Activated naive CD4-positive, alpha-beta T cell treated with anti-CD3 and anti-CD28 coated beads for 36 hours (primary cell): Measurements from ENCODE around the gene NBEAL2. TPM values are rescaled to one million over a fixed set of nuclear protein-coding genes. Genes with fewer than 3 reads are reported as not detected.

Experiments
- CTCF ChIA-PET: fragments of 350-600 bp; sonication (Branson Sonifier 250); formaldehyde crosslinking; loops from one replicate; lab custom pipeline; 2021; ENCODE audit warnings: antibody characterized with exemption; lab: Charles Lee
- DNase-seq: peaks from one replicate; pipeline ENCODE4 v3.0.0-alpha.2; 2020
- H3K27ac Mint-ChIP-seq: one replicate; pipeline ENCODE4 v1.8.0; 2021; ENCODE audit warnings: mild to moderate bottlenecking, mixed read lengths
- H3K27me3 Mint-ChIP-seq: one replicate; pipeline ENCODE4 v1.8.0; 2021; ENCODE audit warnings: low read depth, mixed read lengths
- H3K36me3 Mint-ChIP-seq: one replicate; pipeline ENCODE4 v1.8.0; 2021; ENCODE audit warnings: low read depth, mixed read lengths
- H3K4me1 Mint-ChIP-seq: one replicate; pipeline ENCODE4 v1.8.0; 2021; ENCODE audit warnings: low read depth, mixed read lengths
- H3K4me3 Mint-ChIP-seq: one replicate; pipeline ENCODE4 v1.8.0; 2021; ENCODE audit warnings: mild to moderate bottlenecking, moderate library complexity, mixed read lengths
- H3K9me3 Mint-ChIP-seq: one replicate; pipeline ENCODE4 v1.8.0; 2021; ENCODE audit warnings: mixed read lengths
- intact Hi-C: fragments of 100-400 bp; cut with micrococcal nuclease; formaldehyde crosslinking; loops from one replicate; pipeline ENCODE4 v1.15.1; 2023
- total RNA-seq, 2 experiments: library from RNA; stranded (reverse); gene quantifications; one replicate each; pipeline ENCODE4 v1.2.3, GENCODE V29; 2021

The NBEAL2 gene
- total RNA-seq, 2 experiments from 2014 or later = 85.0 to 92.4 TPM

DNA sequence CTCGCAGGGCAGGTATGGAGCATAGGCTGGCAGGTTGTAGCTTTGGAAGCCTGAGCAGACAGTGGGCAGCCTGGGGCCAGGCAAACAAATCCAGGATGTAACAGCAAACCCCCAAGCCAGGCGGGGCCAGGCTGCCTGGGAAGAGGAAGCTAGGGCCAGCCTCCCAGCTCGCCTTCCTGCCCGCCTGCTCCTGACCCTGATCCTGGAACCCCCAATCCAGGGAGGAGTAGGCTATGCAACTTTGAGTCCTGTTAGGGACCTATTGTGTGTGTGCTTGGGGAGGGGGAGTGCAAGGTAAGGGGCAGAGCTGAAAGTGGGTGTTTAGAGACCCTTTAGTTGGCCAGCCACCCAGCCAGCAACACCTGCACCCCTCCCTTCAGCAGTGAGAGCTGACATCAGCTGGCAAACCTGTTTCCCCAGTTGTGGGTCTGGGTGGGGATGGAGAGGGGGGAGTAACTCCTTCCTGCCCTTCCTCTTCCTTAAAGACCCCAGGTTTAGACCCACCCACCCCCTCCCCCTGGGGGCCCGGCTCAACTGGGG lies 2.5 kb downstream of the NBEAL2 start:
- Mint-ChIP-seq H3K36me3 (no peaks in the 10 kb centered on the region), H3K4me3 (no peak overlapping the region), H3K9me3 (no peaks in the 10 kb centered on the region), H3K4me1 (peaks cover 63% of the 10 kb centered on the region), H3K27me3 (no peaks in the 10 kb centered on the region), H3K27ac (no peak overlapping the region)
- CTCF ChIA-PET = interaction anchor here (1.0 kb wide), 1 partner anchor 16 kb away, joined by 3 read pairs; no protein-coding TSS in a partner anchor
- intact Hi-C loops = loop anchor here (10.0 kb wide), 1 partner anchor 287 kb away; the partner anchor contains the start of gene ALS2CL
- no peak for DNase-seq

DNA sequence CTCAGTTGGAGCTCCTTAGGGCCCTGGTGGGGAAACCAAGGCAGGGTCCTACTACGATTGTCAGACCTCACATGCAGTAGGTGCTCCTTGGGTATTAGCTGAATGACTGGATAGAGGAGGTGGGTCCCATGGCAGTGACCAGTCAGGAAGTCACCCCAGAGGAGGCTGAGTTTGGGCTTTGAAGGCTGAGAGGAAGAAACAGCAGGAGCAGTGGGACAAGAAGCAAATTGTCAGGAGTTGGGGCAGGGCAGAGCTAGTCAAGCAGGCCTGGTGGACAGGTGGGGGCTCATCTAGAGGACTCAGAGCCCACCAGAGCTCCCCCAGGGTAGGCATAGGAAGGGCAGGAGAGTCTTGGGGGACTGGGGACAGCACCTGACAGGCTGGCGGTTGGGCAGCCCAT lies 3.1 kb downstream of the NBEAL2 start:
- intact Hi-C loops = loop anchor here (10.0 kb wide), 1 partner anchor 288 kb away; the partner anchor contains the start of gene ALS2CL
- Mint-ChIP-seq H3K36me3 (no peaks in the 10 kb centered on the region), H3K27me3 (no peaks in the 10 kb centered on the region), H3K9me3 (no peaks in the 10 kb centered on the region), H3K4me1 (peaks cover 63% of the 10 kb centered on the region), H3K4me3 (no peak overlapping the region), H3K27ac (peak overlapping the region; percentile 59)
- CTCF ChIA-PET = interaction anchor here (1.0 kb wide), 1 partner anchor 15 kb away, joined by 3 read pairs; no protein-coding TSS in a partner anchor
- DNase-seq = no peak

GRCh38 chr3:46984591-46985459 lies 5.4 kb downstream of the NBEAL2 start:
- no peak for DNase-seq
- intact Hi-C loops = loop anchor here (5.0 to 10.0 kb wide), 2 partner anchors 33 to 290 kb away; partner anchors contain the start of gene ALS2CL
- Mint-ChIP-seq H3K9me3 (no peaks in the 10 kb centered on the region), H3K4me1 (peaks cover 67% of the 10 kb centered on the region), H3K36me3 (peaks cover 5% of the 10 kb centered on the region), H3K27me3 (no peaks in the 10 kb centered on the region), H3K27ac (no peak overlapping the region), H3K4me3 (no peak overlapping the region)
- CTCF ChIA-PET = no interaction called here

GRCh38 chr3:46985588-46985987 lies 6.1 kb downstream of the NBEAL2 start:
- no peaks in the 10 kb centered on the region for H3K27me3 Mint-ChIP-seq
- peaks cover 8% of the 10 kb centered on the region for H3K36me3 Mint-ChIP-seq
- peaks cover 66% of the 10 kb centered on the region for H3K4me1 Mint-ChIP-seq
- H3K4me3 Mint-ChIP-seq = no peak overlapping the region
- intact Hi-C loops = loop anchor here (5.0 to 10.0 kb wide), 2 partner anchors 33 to 291 kb away; partner anchors contain the start of gene ALS2CL
- CTCF ChIA-PET = interaction anchor here (1.1 kb wide), 1 partner anchor 13 kb away, joined by 4 read pairs; no protein-coding TSS in a partner anchor
- DNase-seq = no peak
- peak overlapping the region; percentile 89 for H3K27ac Mint-ChIP-seq
- no peaks in the 10 kb centered on the region for H3K9me3 Mint-ChIP-seq

- H3K36me3 Mint-ChIP-seq = peaks cover 8% of the 10 kb centered on the region
- no peaks in the 10 kb centered on the region for H3K9me3 Mint-ChIP-seq
- no peak overlapping the region for H3K4me3 Mint-ChIP-seq
- DNase-seq = no peak
- peak overlapping the region; percentile 89 for H3K27ac Mint-ChIP-seq
- intact Hi-C loops = loop anchor here (2.0 to 10.0 kb wide), 3 partner anchors 31 to 291 kb away; partner anchors contain the start of gene ALS2CL
- CTCF ChIA-PET = interaction anchor here (1.1 kb wide), 1 partner anchor 12 kb away, joined by 4 read pairs; no protein-coding TSS in a partner anchor
- H3K27me3 Mint-ChIP-seq = no peaks in the 10 kb centered on the region
- H3K4me1 Mint-ChIP-seq = peaks cover 61% of the 10 kb centered on the region
These were observed 6.7 kb downstream of the NBEAL2 start for GRCh38 chr3:46986055-46986730.

GRCh38 chr3:46986782-46987310 lies 7.4 kb downstream of the NBEAL2 start:
- H3K36me3 Mint-ChIP-seq = peaks cover 8% of the 10 kb centered on the region
- no peaks in the 10 kb centered on the region for H3K27me3 Mint-ChIP-seq
- peaks cover 55% of the 10 kb centered on the region for H3K4me1 Mint-ChIP-seq
- intact Hi-C loops = loop anchor here (1.0 to 10.0 kb wide), 4 partner anchors 8 to 292 kb away; partner anchors contain the start of genes ALS2CL and NBEAL2
- peak overlapping the region; percentile 89 for H3K27ac Mint-ChIP-seq
- no peaks in the 10 kb centered on the region for H3K9me3 Mint-ChIP-seq
- CTCF ChIA-PET = interaction anchor here (1.1 kb wide), 1 partner anchor 12 kb away, joined by 4 read pairs; no protein-coding TSS in a partner anchor
- no peak overlapping the region for H3K4me3 Mint-ChIP-seq
- no peak for DNase-seq

DNA sequence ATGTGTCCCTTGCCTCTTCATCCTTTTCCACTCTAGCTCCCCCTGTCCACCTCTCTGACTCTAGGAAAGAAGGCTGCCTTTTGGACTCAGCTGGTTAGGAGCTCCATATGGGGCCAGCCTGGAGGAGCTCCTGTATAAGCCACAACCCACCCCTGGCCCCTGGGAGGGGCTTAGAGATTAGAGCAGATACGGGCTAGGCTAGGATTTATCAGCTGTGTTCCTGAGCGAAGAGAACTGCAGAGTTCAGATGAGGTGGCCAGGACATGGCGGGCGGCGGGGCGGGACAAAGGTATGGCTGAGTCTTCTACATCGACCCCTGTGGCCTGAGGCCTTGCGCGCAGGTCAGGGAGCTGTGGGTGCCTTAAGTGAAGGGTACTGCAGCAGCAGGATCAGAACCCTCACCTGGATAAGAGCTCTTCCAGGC lies 7.9 kb downstream of the NBEAL2 start:
- no peaks in the 10 kb centered on the region for H3K9me3 Mint-ChIP-seq
- H3K4me3 Mint-ChIP-seq = peak overlapping the region; percentile 82
- no peaks in the 10 kb centered on the region for H3K27me3 Mint-ChIP-seq
- H3K36me3 Mint-ChIP-seq = peaks cover 8% of the 10 kb centered on the region
- peaks cover 55% of the 10 kb centered on the region for H3K4me1 Mint-ChIP-seq
- intact Hi-C loops = loop anchor here (1.0 to 10.0 kb wide), 4 partner anchors 8 to 293 kb away; partner anchors contain the start of genes ALS2CL and NBEAL2
- DNase-seq = peak; percentile 27
- H3K27ac Mint-ChIP-seq = peak overlapping the region; percentile 89
- CTCF ChIA-PET = no interaction called here

- Mint-ChIP-seq H3K4me3 (peak overlapping the region; percentile 82), H3K27ac (peak overlapping the region; percentile 89), H3K9me3 (no peaks in the 10 kb centered on the region), H3K27me3 (no peaks in the 10 kb centered on the region), H3K36me3 (peaks cover 8% of the 10 kb centered on the region), H3K4me1 (peaks cover 50% of the 10 kb centered on the region)
- intact Hi-C loops = loop anchor here (1.0 to 10.0 kb wide), 4 partner anchors 9 to 293 kb away; partner anchors contain the start of genes ALS2CL and NBEAL2
- CTCF ChIA-PET = no interaction called here
- DNase-seq = peak; percentile 94
These were observed 8.4 kb downstream of the NBEAL2 start for GRCh38 chr3:46987743-46988401.

DNA sequence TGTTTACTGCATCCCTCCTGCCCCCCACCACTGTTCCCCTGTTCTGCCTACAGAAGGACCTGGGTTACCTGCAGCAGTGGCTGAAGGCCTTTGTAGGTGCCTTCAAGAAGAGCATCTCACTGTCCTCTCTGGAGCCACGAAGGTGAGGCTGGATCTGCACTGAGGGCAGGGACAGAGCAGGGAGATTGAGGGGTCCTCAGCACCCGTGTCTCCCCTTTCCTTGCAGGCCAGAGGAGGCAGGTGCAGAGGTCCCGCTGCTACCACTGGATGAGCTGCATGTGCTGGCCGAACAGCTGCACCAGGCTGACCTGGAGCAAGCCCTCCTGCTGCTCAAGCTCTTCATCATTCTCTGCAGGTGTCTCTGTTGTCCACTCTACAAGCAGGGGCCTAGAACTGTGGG lies 9.2 kb downstream of the NBEAL2 start:
- intact Hi-C loops = loop anchor here (5.0 to 10.0 kb wide), 2 partner anchors 36 to 294 kb away; partner anchors contain the start of gene ALS2CL
- H3K4me3 Mint-ChIP-seq = peak overlapping the region; percentile 82
- DNase-seq = no peak
- CTCF ChIA-PET = no interaction called here
- no peaks in the 10 kb centered on the region for H3K9me3 Mint-ChIP-seq
- H3K4me1 Mint-ChIP-seq = peaks cover 50% of the 10 kb centered on the region
- H3K27ac Mint-ChIP-seq = peak overlapping the region; percentile 59
- H3K36me3 Mint-ChIP-seq = peaks cover 8% of the 10 kb centered on the region
- H3K27me3 Mint-ChIP-seq = no peaks in the 10 kb centered on the region

GRCh38 chr3:46989146-46989810 lies 9.8 kb downstream of the NBEAL2 start:
- Mint-ChIP-seq H3K27ac (peak overlapping the region; percentile 59), H3K4me3 (peak overlapping the region; percentile 82), H3K4me1 (peaks cover 50% of the 10 kb centered on the region), H3K27me3 (no peaks in the 10 kb centered on the region), H3K9me3 (no peaks in the 10 kb centered on the region), H3K36me3 (peaks cover 8% of the 10 kb centered on the region)
- no peak for DNase-seq
- CTCF ChIA-PET = interaction anchor here (0.5 kb wide), 1 partner anchor 38 kb away, joined by 4 read pairs; no protein-coding TSS in a partner anchor
- intact Hi-C loops = loop anchor here (5.0 to 10.0 kb wide), 2 partner anchors 37 to 294 kb away; partner anchors contain the start of gene ALS2CL
